ENCODE data around the gene ATF5. TPM values are rescaled to one million over a fixed set of nuclear protein-coding genes. Genes with fewer than 3 reads are reported as not detected.

Gene ATF5
- total RNA-seq, 3 donors from 2014 or later: 10.7 to 25.0 (median 16.1) TPM

- no peak for ATAC-seq
- no peak for TF ChIP-seq CTCF (IDR thresholded peaks at IDR 0.05)
- Histone ChIP-seq H3K9me3 (no peaks in the 10 kb centered on the region), H3K36me3 (ENCODE audit: low read depth) (no peaks in the 10 kb centered on the region), H3K4me1 (ENCODE audit: low read depth) (peaks cover 18% of the 10 kb centered on the region), H3K4me3 (no peak overlapping the region)
- DNase-seq: peak in 2 of 3 donors; percentile 7 to 10
- intact Hi-C loops (cut with DNase I, micrococcal nuclease): loop anchor here in 1 of 2 donors (10.0 kb wide), 1 partner anchor 53 kb away; no protein-coding TSS in a partner anchor
These were observed 2.5 kb downstream of the ATF5 start for GRCh38 chr19:49931293-49932040.

- Histone ChIP-seq H3K36me3 (ENCODE audit: low read depth) (no peaks in the 10 kb centered on the region), H3K9me3 (no peaks in the 10 kb centered on the region), H3K4me1 (ENCODE audit: low read depth) (peaks cover 17% of the 10 kb centered on the region), H3K4me3 (no peak overlapping the region)
- ATAC-seq (no peak), DNase-seq (no peak)
- no peak for TF ChIP-seq CTCF (IDR thresholded peaks at IDR 0.05)
- intact Hi-C loops (cut with DNase I, micrococcal nuclease): loop anchor here in 1 of 2 donors (10.0 kb wide), 1 partner anchor 53 kb away; no protein-coding TSS in a partner anchor
These were observed 3.0 kb downstream of the ATF5 start for GRCh38 chr19:49932041-49932451.

- ATAC-seq (no peak), DNase-seq (peak in 2 of 3 donors; percentile 45 to 66)
- H3K4me3 ChIP-seq: no peak overlapping the region
- no peak for TF ChIP-seq CTCF (IDR thresholded peaks at IDR 0.05)
- H3K4me1 ChIP-seq (ENCODE audit: low read depth): peaks cover 11% of the 10 kb centered on the region
- intact Hi-C loops (cut with DNase I, micrococcal nuclease): loop anchor here in 1 of 2 donors (10.0 kb wide), 1 partner anchor 52 kb away; no protein-coding TSS in a partner anchor
- no peaks in the 10 kb centered on the region for H3K9me3 ChIP-seq
- no peaks in the 10 kb centered on the region for H3K36me3 ChIP-seq (ENCODE audit: low read depth)
These were observed 3.7 kb downstream of the ATF5 start for GRCh38 chr19:49932731-49933131.

- no peak for ATAC-seq
- DNase-seq: peak in 2 of 3 donors; percentile 15 to 20
- H3K4me3 ChIP-seq: no peak overlapping the region
- H3K9me3 ChIP-seq: no peaks in the 10 kb centered on the region
- no peak for TF ChIP-seq CTCF (IDR thresholded peaks at IDR 0.05)
- intact Hi-C loops (cut with DNase I, micrococcal nuclease): loop anchor here in 1 of 2 donors (10.0 kb wide), 1 partner anchor 51 kb away; no protein-coding TSS in a partner anchor
- no peaks in the 10 kb centered on the region for H3K36me3 ChIP-seq (ENCODE audit: low read depth)
- H3K4me1 ChIP-seq (ENCODE audit: low read depth): peaks cover 7% of the 10 kb centered on the region
These were observed 4.6 kb downstream of the ATF5 start for GRCh38 chr19:49933643-49934042.

GRCh38 chr19:49936549-49936948 lies 7.5 kb downstream of the ATF5 start:
- intact Hi-C loops (cut with DNase I, micrococcal nuclease): loop anchor here (5.0 to 10.0 kb wide), 2 partner anchors 46 to 48 kb away; no protein-coding TSS in a partner anchor
- DNase-seq (peak in 1 of 3 donors; percentile 3), ATAC-seq (no peak)
- Histone ChIP-seq H3K4me1 (ENCODE audit: low read depth) (peaks cover 7% of the 10 kb centered on the region), H3K9me3 (no peaks in the 10 kb centered on the region), H3K4me3 (no peak overlapping the region), H3K36me3 (ENCODE audit: low read depth) (no peaks in the 10 kb centered on the region)
- TF ChIP-seq CTCF (IDR thresholded peaks at IDR 0.05): no peak

Data from mucosa of descending colon (tissue), 3 donors.